Measurements from ENCODE around the gene RAP1GAP.

Gene RAP1GAP

GRCh38 chr1:21624571-21625389 lies 44.4 kb downstream of the RAP1GAP start:
- no peak for DNase-seq

GRCh38 chr1:21623410-21623961 lies 45.7 kb downstream of the RAP1GAP start:
- no peak for DNase-seq

- peak; percentile 16 for DNase-seq
Measured at GRCh38 chr1:21622466-21623315, 46.5 kb downstream of the RAP1GAP start.

GRCh38 chr1:21621761-21622436 lies 47.3 kb downstream of the RAP1GAP start:
- no peak for DNase-seq

GRCh38 chr1:21621051-21621450 lies 48.1 kb downstream of the RAP1GAP start:
- DNase-seq = no peak

- no peak for DNase-seq
Measured at GRCh38 chr1:21620496-21620895, 48.7 kb downstream of the RAP1GAP start.

GRCh38 chr1:21620011-21620410 lies 49.1 kb downstream of the RAP1GAP start:
- no peak for DNase-seq

- DNase-seq = no peak
Measured at GRCh38 chr1:21619375-21619947, 49.7 kb downstream of the RAP1GAP start.

- no peak for DNase-seq
Measured at GRCh38 chr1:21618561-21619374, 50.4 kb downstream of the RAP1GAP start.

- no peak for DNase-seq
Measured at GRCh38 chr1:21618059-21618458, 51.1 kb downstream of the RAP1GAP start.

- DNase-seq = no peak
Measured at GRCh38 chr1:21617126-21617738, 51.9 kb downstream of the RAP1GAP start.

GRCh38 chr1:21616372-21616771 lies 52.8 kb downstream of the RAP1GAP start:
- DNase-seq = no peak

GRCh38 chr1:21614419-21615115 lies 54.6 kb downstream of the RAP1GAP start:
- no peak for DNase-seq

- DNase-seq = no peak
Measured at GRCh38 chr1:21613072-21613867, 55.9 kb downstream of the RAP1GAP start.

GRCh38 chr1:21612057-21612456 lies 57.1 kb downstream of the RAP1GAP start:
- DNase-seq = no peak

GRCh38 chr1:21610989-21611785 lies 58.0 kb downstream of the RAP1GAP start:
- DNase-seq = no peak

- DNase-seq = no peak
Measured at GRCh38 chr1:21610027-21610426, 59.1 kb downstream of the RAP1GAP start.

GRCh38 chr1:21608798-21609197 lies 60.4 kb downstream of the RAP1GAP start:
- DNase-seq = no peak
